ENCODE data around the gene PISD.

PISD gene

DNA sequence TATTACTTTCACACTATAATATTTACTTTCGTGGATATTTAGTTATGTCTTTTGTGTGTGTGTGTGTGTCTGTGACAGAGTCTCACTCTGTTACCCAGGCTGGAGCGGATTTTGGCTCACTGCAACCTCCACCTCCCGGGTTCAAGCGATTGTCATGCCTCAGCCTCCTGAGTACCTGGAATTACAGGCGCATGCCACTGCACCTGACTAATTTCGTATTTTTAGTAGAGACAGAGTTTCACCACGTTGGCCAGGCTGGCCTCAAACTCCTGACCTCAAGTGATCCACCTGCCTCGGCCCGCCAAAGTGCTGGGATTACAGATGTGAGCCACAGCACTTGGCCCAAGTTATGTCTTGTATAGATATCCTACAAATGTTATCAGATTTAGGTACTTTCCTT, 9.9 kb downstream of the PISD start:
- DNase-seq = no peak

DNA sequence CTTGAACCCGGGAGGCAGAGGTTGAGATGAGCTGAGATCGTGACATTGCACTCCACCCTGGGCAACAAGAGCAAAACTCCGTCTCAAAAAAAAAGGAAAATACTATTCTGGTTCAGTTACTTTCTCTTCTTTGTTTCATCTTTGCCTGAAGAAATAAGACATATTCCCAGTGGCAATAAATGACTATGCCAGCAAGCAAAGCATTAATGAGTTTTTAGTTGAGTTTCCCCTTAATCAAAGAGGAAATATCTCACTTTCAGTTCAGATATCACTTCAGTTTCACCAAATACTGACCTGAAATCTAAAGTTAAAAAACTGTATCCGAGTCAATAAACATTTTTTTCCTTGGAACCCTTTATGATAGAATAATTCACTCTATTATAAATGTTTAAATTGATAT, 10.4 kb downstream of the PISD start:
- DNase-seq = no peak

DNA sequence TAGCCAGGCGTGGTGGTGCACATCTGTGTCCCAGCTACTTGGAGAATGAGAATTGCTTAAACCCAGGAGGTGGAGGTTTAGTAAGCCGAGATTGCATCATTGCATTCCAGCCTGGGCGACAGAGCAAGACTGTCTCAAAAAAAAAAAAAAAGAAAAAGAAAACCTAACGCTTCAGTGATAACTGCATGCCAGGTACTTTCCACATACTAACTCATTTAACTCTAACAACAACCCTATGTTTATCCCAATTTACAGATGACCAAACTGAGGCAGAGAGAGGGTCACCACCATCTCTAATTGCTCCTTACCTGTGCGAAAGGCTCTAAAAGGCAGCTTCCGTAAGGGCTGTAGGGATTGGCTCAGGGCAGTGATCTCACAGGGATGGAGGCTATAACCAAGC, 11.6 kb downstream of the PISD start:
- no peak for DNase-seq

DNA sequence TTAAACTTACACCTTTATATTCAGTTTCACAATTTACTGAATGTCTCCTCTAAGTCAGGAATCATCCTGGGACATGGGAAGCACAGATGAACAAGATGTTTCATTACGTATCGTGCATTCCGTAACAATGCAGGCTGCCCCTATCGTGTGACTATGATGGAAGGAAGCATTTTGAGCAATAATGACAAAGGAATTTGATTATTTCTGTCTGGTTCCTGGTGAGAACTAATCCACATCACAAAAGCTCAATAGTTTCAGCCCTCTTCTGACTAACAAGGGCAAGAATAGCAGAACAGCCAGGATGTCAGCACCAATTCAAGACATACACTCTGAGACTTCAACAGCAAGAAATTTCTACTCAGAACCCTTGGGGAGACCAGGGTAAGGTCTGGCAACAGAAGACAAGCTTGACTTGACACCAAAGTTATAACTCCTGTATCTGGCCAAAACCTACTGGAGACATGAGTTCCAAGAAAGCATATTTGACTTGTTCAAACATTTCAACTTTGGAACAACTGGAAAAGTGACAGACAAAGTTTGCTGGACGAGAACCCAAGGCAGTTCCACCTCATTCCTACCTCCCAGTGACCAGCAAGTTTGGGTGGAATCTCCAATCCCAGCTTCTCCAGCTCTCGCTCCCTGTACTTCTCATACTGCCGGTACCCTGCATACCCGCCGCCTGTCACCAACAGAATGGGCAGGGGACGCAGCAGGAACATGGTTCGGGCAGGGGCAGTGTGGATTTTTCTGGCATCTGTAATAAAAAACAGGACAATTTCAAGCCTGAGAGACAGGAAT, 14.3 kb downstream of the PISD start:
- no peak for DNase-seq

DNA sequence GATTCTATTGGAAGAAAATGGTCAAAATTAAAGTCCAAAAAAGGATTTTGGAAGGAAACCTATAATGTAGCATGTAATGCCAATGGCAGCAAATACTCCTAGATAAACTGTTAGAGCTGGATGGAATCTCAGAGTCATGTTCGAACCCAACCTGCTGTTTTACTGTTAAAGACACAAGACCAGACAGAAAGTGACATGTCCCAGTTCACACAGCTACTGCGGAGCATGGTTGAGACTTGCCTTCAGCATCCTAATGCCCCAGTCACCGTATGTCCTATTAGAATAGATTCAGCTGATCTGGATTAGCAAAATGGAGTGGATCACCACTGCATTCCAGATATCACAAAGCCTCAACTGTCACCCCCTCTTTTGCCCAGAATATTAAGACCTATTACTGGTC, 14.9 kb downstream of the PISD start:
- no peak for DNase-seq

DNA sequence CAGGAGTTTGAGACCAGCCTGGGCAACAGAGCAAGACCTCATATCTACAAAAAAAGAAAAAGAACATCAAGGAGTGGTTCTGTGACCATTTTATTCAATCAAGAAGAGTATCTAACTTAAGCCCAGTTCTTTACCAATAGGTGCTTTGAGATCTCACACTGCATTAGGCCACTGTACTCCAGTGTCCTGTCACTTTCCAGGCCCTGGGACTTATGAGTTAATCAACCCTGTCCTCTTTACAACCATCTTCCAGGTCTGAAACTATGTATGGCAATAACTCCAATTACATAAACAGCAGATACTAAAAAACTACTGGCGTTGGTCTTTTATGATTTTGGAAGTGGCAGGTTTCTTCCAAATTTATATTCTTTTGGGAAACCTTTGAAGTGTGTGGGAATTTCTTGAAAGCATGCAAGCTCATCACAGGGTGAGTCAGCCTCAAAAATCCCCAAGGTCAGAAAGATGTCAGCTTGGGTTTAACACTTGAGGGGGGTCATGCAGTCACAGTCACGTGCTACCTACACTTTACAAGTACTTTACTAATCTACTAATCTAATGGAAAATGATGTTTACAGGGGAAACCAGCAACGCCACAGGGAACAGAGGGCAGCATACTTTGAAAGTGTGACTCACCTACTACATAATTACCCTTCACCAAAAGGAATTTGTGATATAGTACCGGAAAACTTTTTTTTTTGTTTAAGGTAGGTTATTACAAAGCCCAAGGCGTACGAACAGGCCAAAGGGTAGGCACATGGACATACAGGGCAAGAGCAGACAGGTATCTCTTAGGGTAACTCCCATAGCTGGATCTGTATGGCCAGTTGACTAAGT, 15.6 kb downstream of the PISD start:
- no peak for DNase-seq

DNA sequence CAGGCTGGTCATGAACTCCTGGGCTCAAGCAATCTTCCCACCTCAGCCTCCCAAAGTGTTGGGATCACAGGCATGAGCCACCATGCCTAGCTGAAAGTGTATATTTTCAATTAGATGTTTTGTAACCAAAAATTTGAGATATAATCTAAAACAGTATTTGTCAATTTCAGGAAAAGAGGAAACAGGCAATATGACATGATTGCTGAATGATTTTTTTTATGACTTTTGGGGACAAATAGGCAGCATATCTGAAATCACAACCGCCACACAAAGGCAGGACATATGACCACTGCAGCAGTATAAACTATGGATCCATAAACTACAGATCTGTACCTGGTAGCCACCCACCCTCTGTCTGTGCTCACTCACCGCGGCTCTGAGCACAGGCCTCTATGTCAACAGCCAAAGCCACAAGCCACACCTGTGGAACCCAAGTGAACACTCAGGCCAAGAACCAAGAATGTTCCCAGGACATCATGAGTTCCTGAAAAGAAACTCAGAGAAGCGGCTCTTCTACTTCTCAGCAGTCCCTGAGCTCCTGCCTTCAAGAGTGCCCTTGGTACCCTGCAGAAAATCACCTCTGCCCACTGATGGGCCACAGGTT, 22.5 kb downstream of the PISD start:
- DNase-seq = no peak

DNA sequence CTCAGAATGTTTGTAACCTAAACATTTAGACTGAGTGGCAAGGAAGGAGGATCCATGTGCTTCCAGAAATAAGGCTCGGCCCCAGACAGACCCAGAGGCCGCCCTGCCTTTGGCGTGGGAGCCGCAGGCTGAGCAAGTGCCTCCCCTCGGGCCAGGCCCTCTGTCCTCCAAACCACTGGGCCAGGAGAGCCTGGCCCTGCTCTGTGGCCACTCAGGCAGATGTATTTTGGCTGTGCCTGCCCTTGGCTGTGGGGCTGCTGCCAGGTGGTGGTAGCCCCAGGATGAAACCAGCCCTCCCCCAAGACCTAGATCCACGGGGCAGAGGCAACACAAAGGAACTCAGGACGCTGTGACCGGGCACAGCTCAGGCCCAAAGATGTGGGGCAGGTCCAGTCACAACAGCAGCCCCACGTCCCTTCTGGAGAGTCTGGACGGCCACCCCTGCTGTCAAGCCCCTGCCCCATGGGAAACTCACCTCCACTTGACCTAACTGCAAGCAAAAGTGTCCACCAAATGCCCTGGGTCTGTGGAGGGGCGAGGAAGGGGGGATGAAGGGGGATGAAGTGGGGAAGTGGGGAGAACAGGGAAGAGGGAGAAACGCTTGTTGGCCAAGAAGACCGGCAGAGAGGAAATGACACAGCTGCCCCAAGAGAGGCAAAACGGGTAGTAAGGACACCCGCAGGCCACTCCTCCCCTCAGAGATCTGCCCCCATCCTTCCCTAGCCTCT, 24.0 kb downstream of the PISD start:
- DNase-seq = no peak

DNA sequence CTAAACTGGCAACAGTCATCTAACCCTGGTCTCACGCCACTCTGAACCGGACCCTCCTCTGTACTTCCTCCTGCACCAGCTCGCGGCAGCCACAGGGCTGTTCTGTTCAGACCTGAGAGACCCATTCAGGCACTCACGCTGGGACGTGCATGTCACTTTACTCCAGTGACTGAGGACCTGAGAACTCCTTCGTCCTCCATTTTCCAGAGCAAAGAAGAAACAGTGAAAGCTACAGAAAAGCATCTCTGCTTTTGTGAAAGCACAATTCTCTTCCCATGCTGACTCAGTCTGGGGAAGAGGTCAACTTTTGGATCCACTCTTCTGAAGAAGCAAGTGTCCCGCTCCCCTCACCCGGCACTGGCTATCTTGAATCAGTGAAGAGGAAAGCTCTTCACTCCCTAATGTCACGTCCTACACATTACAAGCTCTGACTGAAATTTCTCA, 24.5 kb downstream of the PISD start:
- no peak for DNase-seq

DNA sequence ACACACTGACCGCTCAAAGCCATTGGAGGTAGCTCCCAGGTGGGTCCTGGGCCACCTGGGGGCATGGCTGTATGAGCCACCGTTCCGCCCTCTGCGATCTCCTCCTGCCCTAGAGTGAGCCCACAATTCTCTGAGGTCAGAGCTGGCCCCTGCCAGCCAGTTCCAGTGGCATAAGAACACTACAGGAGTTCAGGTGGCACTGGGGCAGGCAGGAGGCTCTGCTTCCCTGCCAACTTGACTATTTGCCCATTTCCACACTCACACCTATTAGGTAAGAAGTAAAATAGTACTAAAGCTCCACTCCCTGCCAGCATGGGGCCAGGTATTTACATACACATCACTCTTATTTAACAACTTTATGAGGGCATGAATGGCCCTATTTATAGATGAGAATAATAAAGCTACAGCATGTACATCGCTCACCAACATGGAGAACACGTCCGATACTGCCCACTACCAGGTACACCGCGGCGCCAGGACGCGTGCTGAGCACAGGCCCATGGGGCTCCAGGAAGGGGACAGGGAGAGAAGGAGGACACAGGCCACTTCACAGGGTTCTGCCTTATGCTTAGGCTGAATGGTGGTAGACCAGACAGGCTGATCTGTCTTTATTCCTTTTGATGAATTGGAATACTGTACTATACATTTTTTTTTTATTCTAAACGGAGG, 26.2 kb downstream of the PISD start:
- no peak for DNase-seq

DNA sequence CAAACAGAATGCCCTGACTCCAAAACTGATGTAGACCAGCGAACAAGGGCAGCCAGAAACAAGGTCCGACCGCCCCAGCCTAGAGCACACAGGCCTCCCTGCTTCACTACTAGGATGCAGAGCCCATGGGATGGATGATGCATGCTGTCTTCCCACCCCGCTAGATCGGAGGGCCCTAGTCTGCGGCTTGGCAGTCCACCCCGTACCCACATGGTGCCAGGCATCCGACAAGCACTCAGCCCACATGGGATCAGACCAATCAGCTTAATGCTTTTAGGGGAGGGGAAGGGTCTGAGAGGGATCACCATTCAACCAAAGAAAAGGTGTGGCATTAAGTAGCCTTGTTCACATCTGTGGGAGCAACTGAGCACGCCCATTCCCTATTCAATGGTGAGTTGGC, 30.6 kb downstream of the PISD start:
- no peak for DNase-seq

DNA sequence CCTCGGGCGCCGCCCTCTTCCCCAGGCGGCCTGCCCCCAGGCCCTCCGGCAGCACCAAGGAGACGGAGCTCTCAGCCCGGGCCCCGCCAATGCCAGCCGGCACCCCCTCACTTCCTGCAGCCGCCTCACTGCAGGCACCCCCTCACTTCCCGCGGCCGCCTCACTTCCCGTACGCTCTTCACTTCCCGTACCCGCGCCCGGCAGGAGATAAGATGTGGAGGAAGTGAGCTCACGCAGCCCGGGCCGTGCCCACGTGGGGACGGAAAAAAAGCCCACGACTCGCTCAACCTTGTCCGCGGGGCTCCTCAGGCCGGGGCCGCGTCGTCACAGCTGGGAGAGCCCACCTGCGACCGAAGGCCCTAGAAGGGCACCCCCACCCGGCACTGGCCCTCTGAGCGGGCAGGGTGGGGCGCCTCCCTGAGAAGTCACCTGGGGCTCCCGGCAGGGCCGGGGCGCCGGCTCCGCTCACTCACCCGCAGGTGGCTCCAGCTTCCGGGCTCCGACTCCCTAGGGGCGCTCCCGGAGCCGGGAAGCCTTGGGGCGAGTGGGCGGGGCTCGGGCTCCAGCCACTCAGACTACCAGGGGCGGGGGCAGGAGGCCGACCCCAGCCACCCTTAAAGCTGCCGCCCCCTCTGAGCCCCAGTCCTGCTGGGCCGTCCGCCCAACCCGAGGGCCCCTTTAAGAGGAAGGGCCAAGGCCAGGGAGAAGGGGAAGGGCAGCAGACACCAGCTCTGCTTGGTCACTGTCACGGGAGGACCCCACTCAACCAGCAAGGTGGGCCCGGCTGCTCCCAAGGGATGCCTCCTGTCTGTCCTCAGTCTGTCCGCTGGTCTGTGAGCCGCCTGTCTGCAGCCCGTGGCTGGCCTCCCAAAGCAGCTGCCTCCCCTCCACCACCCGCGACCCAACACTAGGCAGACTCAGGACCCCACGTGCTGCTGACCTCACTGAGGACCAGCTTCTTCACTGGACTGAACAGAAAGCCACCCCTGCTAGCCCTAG, 31.4 kb downstream of the PISD start:
- DNase-seq = peak; percentile 1

DNA sequence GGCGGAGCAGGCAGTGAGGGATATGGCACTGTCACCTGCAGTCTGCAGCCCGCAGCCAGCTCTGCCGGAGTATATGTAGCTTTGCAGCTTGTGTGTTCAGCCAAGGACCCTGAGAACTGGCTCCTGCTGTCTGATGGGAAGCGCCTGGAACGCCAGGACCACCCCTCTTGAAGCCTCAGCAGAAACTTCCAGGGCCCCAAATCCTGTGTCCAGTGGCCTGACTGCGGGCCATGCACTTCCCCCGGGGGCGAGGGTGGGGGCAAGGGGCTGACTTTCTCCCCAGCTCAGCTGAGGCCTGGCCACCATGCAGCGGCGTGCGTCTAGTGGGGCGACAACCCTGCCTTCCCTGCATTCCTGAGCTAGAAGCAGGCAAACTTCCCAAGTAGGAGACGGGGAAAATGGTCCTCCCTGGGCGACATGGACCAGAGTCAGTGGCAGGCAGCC, 32.3 kb downstream of the PISD start:
- no peak for DNase-seq

DNA sequence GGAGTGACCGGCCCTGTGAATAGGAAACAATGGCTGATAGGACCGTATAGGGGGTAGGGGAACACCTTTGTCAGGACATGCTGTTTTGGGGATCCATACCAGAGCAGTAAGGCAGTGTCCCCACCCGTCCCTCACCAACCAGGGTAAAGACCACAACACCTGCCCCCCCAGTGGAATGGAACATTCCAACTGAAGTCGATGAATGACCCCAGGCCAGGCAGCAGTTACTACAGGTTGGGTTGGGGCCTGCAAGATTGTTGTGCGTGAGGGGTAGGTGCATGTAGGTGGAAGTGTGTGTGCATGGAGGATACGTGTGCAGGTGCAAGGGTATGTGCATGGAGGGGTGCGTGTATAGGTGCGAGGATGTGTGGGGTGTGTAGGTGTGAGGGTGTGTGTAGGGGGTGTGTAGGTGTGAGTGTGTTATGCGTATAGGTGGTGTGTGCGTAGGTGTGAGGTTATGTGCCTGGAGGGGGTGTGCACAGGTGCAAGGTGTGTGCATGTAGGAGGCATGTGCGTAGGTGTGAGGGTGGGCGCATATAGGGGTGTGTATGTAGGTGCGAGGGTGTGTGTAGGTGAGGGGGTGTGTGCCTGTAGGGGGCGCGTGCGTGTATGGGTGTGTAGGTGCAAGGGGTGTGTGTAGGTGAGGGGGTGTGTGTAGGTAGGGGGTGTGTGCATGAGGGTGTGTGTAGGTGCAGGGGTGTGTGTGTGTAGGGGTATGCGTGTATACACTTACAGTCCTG, 32.9 kb downstream of the PISD start:
- no peak for DNase-seq

DNA sequence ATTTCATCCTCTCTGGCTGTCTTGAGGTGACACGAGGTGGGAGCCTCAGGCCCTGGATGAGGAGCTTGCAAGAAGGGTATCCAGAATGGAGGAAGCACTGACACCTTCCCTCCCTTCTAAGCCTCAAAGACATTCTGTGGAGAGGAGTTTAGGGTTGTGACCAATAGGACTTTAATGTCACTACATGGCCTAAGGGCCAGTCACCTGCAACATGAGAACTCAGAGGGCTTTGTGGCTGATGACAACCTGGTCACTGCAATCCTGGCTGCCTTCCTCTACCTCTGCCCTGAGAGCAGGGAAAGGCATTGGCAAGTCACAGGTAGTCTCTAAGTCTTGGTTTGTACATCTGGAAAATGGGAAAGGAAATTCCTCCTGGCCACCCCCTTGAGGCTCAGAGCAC, 33.7 kb downstream of the PISD start:
- DNase-seq = no peak

DNA sequence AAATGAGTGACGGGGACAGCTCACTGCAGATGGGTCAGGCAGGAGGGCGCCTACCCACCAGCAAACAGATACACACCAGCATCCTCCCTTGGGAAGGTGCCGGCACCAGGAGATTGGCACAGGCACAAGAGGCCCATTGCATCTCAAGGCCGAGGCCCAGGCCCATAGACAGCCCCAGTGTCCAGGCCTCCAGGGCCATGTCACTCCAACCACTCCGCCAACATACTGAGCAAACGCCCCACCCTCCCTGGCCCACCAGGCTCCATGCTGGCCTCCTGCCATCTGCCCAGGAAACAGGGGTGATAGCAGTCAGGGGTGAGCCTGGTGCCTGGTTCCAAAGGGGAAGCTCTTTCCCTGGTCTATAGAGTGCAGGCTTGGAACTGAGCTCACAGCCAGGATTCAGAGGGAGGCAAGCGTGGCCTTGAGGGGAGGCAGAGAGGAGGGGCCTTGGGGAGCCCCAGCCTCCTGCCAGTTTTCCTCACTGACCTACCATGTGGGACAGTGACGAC, 34.7 kb downstream of the PISD start:
- DNase-seq = no peak

DNA sequence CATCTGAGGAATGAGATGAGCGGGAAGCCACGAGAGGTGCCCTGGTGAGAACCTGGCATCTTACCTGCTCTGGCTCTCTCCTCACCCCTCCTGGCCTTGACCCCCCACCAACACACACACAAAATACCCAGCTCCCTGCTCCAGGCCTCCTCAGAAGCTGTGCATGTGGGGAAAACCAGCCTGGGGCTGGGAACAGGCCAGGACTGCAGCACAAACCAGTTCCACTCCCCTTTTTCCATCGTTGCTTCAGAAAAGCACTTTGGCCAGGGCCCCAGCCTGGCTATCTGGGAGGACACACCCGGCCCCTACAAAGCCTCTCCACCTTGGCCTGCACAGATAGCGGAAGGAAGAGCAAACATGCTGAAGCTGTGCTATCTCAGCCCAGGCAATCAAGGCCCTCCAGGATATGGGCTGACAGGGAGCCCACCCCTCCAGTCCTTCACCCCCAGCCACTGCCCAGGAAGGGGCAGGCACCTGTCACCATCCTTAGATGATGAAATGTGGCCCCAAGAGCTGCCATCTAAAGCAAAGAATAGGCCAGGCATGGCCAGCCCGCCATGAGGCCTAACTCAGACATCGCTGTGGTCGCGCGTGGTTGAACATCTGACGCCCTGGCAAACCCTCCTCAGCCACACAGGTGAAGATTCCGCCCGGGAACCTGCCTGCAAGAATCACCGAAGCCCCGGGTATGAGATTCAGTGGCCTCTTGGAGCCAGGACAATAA, 35.4 kb downstream of the PISD start:
- DNase-seq = no peak

DNA sequence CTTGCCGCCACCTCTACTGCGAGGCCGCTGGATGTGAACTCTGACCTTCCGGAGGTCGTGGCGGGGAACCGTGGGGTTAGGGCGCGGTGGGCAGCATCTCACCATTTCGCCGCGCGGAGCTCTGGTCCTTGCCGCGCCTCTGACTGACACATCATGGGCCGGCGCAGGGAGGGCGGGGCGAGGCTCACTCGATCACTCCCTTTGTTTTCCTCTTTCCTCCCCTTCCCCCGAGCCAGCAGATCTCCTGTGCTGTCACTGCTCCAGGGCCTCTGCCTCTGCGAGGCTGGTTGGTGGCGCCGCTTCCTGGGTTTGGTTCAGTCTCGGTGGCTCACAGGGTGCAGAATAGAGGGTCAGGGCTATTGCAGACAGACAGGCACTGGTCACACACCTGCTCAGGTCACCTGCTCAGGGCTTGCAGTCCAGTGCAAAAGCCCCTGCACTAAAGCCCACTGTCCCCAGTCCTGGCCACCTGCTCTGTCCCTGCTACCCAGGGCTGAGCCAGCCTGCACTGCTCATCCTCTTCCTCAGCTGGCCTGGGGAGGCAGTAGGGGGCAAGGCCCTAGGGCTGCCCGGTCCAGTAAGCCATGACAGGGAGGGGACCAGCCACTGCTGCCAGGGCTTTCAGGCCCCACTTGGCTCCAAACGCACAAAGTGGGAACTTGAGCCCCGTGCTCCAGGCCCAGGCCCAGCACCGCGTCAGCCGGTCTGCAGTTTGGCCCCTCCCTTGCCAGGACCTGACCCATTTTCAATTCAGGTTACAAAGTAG, 36.2 kb downstream of the PISD start:
- no peak for DNase-seq

DNA sequence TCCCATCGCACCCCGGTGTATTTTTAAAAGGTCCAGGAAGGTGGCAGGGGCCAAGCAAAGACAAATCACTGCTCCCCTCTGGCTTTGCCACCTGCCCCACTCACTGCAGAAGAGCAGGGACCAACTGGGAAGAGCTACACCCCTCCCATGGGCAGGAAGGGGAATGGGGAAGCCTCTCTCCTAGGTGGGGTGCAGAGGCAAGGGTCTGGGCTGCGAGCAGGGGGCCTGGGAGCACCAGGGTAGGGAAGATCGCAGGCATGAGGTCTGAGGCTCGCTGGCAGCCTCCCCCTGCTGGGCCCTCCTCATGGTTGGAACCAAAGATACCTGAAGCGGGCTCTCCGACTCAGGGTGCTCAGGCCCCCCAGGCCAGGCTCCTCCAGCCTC, 36.8 kb downstream of the PISD start:
- DNase-seq = no peak

All from NCI-H446 treated with DMSO at 0.1 percent for 48 hours (cell line).